ENCODE measurements around the gene ABCA12. TPM values are rescaled to one million over a fixed set of nuclear protein-coding genes. Genes with fewer than 3 reads are reported as not detected.

ABCA12 gene
- total and polyA plus RNA-seq, 2 of the 8 experiments (the other 6 are each of a cell fraction or from before 2014, with no cell fraction given): not detected

GRCh38 chr2:215000721-215001120, 137.7 kb downstream of the ABCA12 start (continued):
- no peak for TF ChIP-seq TAF7 (optimal IDR thresholded peaks at IDR 0.05; ENCODE audit: borderline replicate concordance, low read depth, low read length)
- no peak for TF ChIP-seq CHD1 (IDR thresholded peaks at IDR 0.05; ENCODE audit: low read depth, low read length)
- no peak for TF ChIP-seq BRCA1 (IDR thresholded peaks at IDR 0.05; ENCODE audit: low read depth, low read length)
- TF ChIP-seq RBBP5 (IDR thresholded peaks at IDR 0.05; ENCODE audit: borderline replicate concordance, low read depth, low read length): no peak
- no peak for TF ChIP-seq SRF (IDR thresholded peaks at IDR 0.05; ENCODE audit: low read depth, low read length)
